ENCODE data around the gene RAB23. TPM values are rescaled to one million over a fixed set of nuclear protein-coding genes. Genes with fewer than 3 reads are reported as not detected.

RAB23 gene
- total RNA-seq, 2 donors from 2014 or later, result 6.3 to 21.1 TPM

- intact Hi-C loops (cut with DNase I), result loop anchor here (5.0 kb wide), 1 partner anchor 144 kb away; the partner anchor contains the start of gene PRIM2
- Histone ChIP-seq H3K9ac (ENCODE audit: low read depth in 2 of 2, low read length in 2 of 2) (peak overlapping the region; percentile 64 to 66), H3K4me1 (no peaks in the 10 kb centered on the region), H3K27ac (peak overlapping the region; percentile 79), H3K9me3 (no peaks in the 10 kb centered on the region), H3K4me3 (peak overlapping the region; percentile 65), H3K27me3 (no peaks in the 10 kb centered on the region), H3K36me3 (no peaks in the 10 kb centered on the region)
- peak; percentile 29 for DNase-seq
- no peak for TF ChIP-seq CTCF (IDR thresholded peaks at IDR 0.05)
These were observed 48.8 kb downstream of the RAB23 start for GRCh38 chr6:57173056-57173885.

DNA sequence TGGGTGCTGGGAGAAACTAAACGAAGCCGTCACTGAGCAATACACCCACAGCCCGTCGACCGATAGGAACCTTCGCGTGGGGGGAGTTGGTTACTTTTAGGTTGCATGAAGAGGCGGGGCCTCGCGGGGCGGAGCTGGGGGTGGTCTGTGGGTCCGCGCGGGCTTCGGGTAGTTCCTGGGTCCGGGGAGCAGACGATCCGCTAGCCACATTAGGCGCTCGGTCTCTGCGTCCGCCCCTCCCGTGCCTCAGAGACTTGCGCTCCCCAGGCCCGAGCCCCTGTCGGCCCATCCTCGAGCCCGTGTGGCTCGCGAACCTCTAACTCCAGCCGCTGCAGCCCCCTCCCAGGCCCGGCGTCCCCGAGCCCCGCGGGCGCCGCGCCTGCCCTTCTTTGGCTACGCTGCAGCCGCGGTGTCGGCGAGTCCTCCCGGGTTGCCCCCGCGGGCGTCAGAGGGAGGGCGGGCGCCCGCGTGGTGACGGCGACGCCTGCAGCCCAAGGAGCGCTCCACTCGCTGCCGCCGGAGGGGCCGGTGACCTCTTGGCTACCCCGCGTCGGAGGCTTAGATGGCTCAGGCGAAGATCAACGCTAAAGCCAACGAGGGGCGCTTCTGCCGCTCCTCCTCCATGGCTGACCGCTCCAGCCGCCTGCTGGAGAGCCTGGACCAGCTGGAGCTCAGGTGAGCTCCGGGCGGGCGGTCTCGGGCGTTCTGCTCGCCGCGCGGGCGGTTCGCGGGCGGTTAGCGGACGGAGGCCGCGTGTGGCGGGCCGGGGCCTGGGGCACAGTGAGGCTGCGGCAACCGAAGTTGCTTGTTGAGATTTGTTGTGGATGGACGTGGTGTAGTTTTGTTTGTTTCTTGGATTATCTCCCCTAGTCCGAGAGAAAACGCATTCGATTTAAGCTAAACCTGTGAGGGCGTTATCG lies 49.7 kb downstream of the RAB23 start, which contains the start of gene BAG2:
Gene BAG2 (plus strand): TSS at position 191 of the 920 bp plus-strand sequence. CDS start 372 bp downstream, at position 563.
- DNase-seq, result peak; percentile 86
- Histone ChIP-seq H3K4me1 (no peaks in the 10 kb centered on the region), H3K9me3 (no peaks in the 10 kb centered on the region), H3K27ac (peak within 1 kb of the TSS; percentile 79), H3K36me3 (no peaks in the 10 kb centered on the region), H3K4me3 (peak within 1 kb of the TSS; percentile 65), H3K9ac (ENCODE audit: low read depth in 2 of 2, low read length in 2 of 2) (peak within 1 kb of the TSS; percentile 64 to 66), H3K27me3 (no peaks in the 10 kb centered on the region)
- no peak for TF ChIP-seq CTCF (IDR thresholded peaks at IDR 0.05)
- intact Hi-C loops (cut with DNase I), result loop anchor here (5.0 kb wide), 1 partner anchor 145 kb away; the partner anchor contains the start of gene PRIM2

GRCh38 chr6:57165080-57165479 lies 57.0 kb downstream of the RAB23 start:
- H3K4me3 ChIP-seq, result no peak overlapping the region
- H3K27ac ChIP-seq, result no peak overlapping the region
- TF ChIP-seq CTCF (IDR thresholded peaks at IDR 0.05), result no peak
- no peaks in the 10 kb centered on the region for H3K4me1 ChIP-seq
- DNase-seq, result no peak
- no peaks in the 10 kb centered on the region for H3K36me3 ChIP-seq
- H3K9ac ChIP-seq (ENCODE audit: low read depth in 2 of 2, low read length in 2 of 2), result no peak overlapping the region
- H3K9me3 ChIP-seq, result no peaks in the 10 kb centered on the region
- no peaks in the 10 kb centered on the region for H3K27me3 ChIP-seq
- intact Hi-C loops (cut with DNase I), result no loop called here

DNA sequence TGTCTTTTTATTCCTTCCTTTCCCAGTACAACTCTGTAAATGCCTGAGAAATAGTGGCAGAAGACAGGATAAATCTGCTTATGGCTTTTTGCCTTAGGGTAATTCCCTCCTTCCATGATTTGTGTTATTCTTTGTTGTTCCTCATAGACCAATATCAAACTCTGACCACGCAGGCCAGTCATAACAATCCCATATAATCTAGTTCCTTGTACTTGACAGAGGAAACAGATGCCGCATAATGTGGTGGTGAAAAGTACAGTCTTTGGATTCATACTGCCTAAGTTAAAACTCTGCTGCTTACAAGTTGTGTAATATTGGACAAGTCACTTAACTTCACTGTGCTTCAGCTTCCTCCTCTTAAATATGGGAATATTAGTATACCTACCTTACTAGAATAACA lies 58.2 kb downstream of the RAB23 start:
- intact Hi-C loops (cut with DNase I), result no loop called here
- no peak for DNase-seq
- no peak overlapping the region for H3K4me3 ChIP-seq
- no peaks in the 10 kb centered on the region for H3K4me1 ChIP-seq
- TF ChIP-seq CTCF (IDR thresholded peaks at IDR 0.05), result no peak
- H3K27me3 ChIP-seq, result no peaks in the 10 kb centered on the region
- H3K27ac ChIP-seq, result no peak overlapping the region
- H3K36me3 ChIP-seq, result no peaks in the 10 kb centered on the region
- no peak overlapping the region for H3K9ac ChIP-seq (ENCODE audit: low read depth in 2 of 2, low read length in 2 of 2)
- H3K9me3 ChIP-seq, result no peaks in the 10 kb centered on the region

- TF ChIP-seq CTCF (IDR thresholded peaks at IDR 0.05), result no peak
- no peak overlapping the region for H3K27ac ChIP-seq
- H3K9ac ChIP-seq (ENCODE audit: low read depth in 2 of 2, low read length in 2 of 2), result no peak overlapping the region
- no peak overlapping the region for H3K4me3 ChIP-seq
- H3K36me3 ChIP-seq, result no peaks in the 10 kb centered on the region
- DNase-seq, result no peak
- H3K9me3 ChIP-seq, result no peaks in the 10 kb centered on the region
- H3K27me3 ChIP-seq, result no peaks in the 10 kb centered on the region
- intact Hi-C loops (cut with DNase I), result no loop called here
- no peaks in the 10 kb centered on the region for H3K4me1 ChIP-seq
These were observed 59.6 kb downstream of the RAB23 start for GRCh38 chr6:57162516-57162915.
